Activated CD8-positive, alpha-beta T cell treated with anti-CD3 and anti-CD28 coated beads for 36 hours (primary cell): ENCODE results near the gene WFDC1. TPM values are rescaled to one million over a fixed set of nuclear protein-coding genes. Genes with fewer than 3 reads are reported as not detected.

ENCODE experiments used
- ATAC-seq: fragments of 200-7000 bp; cut with Tn5 transposase; one replicate; pipeline ENCODE4 v1.10.0; 2021; ENCODE audit warnings: mild to moderate bottlenecking, moderate library complexity
- CTCF ChIA-PET: fragments of 350-600 bp; sonication (Branson Sonifier 250); formaldehyde crosslinking; loops from one replicate; lab custom pipeline; 2021; ENCODE audit warnings: antibody characterized with exemption; lab: Charles Lee
- POLR2A ChIA-PET: fragments of 350-600 bp; sonication (Branson Sonifier 250); formaldehyde crosslinking; loops from one replicate; lab custom pipeline; 2021; ENCODE audit warnings: antibody characterized with exemption; lab: Charles Lee
- DNase-seq: peaks from one replicate; pipeline ENCODE4 v3.0.0-alpha.2; 2020
- H3K27ac Mint-ChIP-seq: one replicate; pipeline ENCODE4 v1.8.0; 2021; ENCODE audit warnings: mild to moderate bottlenecking, mixed read lengths
- H3K27me3 Mint-ChIP-seq: one replicate; pipeline ENCODE4 v1.8.0; 2021; ENCODE audit warnings: mixed read lengths
- H3K36me3 Mint-ChIP-seq: one replicate; pipeline ENCODE4 v1.8.0; 2021; ENCODE audit warnings: low read depth, mixed read lengths
- H3K4me1 Mint-ChIP-seq: one replicate; pipeline ENCODE4 v1.8.0; 2021; ENCODE audit warnings: low read depth, mixed read lengths
- H3K4me3 Mint-ChIP-seq: one replicate; pipeline ENCODE4 v1.8.0; 2021; ENCODE audit warnings: mild to moderate bottlenecking, moderate library complexity, mixed read lengths
- H3K9me3 Mint-ChIP-seq: one replicate; pipeline ENCODE4 v1.8.0; 2021; ENCODE audit warnings: mixed read lengths
- intact Hi-C: fragments of 100-400 bp; cut with micrococcal nuclease; formaldehyde crosslinking; loops from one replicate; pipeline ENCODE4 v1.10.0; 2022
- total RNA-seq, 2 experiments: library from RNA; stranded (reverse); gene quantifications; one replicate each; pipeline ENCODE4 v1.2.3, GENCODE V29; 2021
- TF ChIP-seq, protein P1 (sequence below): fragments of 200-600 bp; IDR thresholded peaks from one replicate; pipeline ENCODE4 v1.8.0; 2022; ENCODE audit warnings: antibody characterized with exemption, mild to moderate bottlenecking

The WFDC1 gene
- total RNA-seq, 2 experiments from 2014 or later = not detected

DNA sequence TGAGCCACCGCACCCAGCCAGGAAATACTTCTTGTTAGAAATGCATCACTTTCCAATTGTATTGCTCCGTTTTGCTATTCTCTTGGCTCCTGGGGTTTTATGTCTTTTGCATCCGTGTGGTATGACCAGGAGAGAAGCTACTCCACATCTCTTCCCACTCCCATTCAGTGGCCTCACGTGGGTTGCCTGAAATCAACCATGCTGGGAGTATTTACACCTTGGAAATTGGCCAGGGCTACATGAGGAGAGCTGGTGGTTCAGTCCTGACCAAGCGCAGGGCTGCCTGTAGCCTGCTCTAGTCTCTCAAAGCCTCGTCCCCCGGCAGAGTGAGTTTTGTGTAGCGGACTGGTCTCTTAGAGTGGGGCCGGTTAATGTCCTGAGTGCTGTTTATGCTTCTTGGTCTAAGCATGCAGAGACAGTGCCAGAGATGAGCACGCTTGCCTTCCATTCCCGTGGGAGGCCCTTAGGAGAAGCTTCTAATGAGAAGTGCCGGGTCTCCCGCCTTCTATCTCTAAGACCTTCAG is 3.8 kb downstream of the WFDC1 start:
- no peak for DNase-seq
- no peak overlapping the region for H3K4me3 Mint-ChIP-seq
- ATAC-seq = no peak
- no peaks in the 10 kb centered on the region for H3K9me3 Mint-ChIP-seq
- H3K27ac Mint-ChIP-seq = no peak overlapping the region
- TF ChIP-seq, protein P1, sequence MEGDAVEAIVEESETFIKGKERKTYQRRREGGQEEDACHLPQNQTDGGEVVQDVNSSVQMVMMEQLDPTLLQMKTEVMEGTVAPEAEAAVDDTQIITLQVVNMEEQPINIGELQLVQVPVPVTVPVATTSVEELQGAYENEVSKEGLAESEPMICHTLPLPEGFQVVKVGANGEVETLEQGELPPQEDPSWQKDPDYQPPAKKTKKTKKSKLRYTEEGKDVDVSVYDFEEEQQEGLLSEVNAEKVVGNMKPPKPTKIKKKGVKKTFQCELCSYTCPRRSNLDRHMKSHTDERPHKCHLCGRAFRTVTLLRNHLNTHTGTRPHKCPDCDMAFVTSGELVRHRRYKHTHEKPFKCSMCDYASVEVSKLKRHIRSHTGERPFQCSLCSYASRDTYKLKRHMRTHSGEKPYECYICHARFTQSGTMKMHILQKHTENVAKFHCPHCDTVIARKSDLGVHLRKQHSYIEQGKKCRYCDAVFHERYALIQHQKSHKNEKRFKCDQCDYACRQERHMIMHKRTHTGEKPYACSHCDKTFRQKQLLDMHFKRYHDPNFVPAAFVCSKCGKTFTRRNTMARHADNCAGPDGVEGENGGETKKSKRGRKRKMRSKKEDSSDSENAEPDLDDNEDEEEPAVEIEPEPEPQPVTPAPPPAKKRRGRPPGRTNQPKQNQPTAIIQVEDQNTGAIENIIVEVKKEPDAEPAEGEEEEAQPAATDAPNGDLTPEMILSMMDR = no peak
- POLR2A ChIA-PET = no interaction called here
- intact Hi-C loops = no loop called here
- no peaks in the 10 kb centered on the region for H3K36me3 Mint-ChIP-seq
- H3K27me3 Mint-ChIP-seq = peaks cover 32% of the 10 kb centered on the region
- CTCF ChIA-PET = no interaction called here
- peaks cover 8% of the 10 kb centered on the region for H3K4me1 Mint-ChIP-seq

DNA sequence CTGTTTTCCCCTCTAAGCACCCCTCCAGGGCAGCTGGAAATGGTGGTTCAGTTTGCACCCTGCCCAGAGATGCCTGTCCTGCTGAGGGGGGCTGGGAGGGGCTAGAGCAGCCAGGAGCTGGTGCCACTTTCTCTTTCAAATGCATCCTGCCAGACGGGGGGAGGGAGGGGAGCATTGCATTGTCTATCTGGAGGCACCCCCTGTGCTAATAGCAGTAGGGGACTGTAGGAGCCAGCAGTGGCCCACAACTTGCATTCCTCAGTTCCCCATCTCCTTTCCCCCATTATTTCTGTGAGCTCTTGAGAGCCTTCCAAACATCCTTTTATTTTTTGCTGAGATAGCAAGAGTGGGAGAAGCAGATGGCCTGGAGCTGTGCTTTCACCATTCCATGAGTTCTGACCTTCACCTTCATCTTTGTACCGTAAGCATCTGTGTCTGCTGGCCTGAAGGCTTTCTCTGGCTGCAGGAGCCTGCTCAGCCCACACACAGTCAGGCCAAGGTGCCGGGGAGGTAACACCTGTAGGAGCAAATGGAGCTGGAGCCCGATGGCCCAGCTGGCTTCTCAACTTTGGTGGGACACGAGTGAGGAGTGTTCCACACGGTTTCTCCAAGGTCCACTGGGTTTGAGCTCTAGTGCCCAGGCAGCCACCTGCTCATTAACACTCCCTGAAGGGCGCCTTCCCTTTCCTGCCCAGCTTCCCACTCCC is 5.2 kb downstream of the WFDC1 start:
- H3K4me1 Mint-ChIP-seq = peaks cover 1% of the 10 kb centered on the region
- H3K27me3 Mint-ChIP-seq = peaks cover 20% of the 10 kb centered on the region
- intact Hi-C loops = no loop called here
- ATAC-seq (no peak), DNase-seq (no peak)
- no peak overlapping the region for H3K27ac Mint-ChIP-seq
- POLR2A ChIA-PET = no interaction called here
- H3K4me3 Mint-ChIP-seq = no peak overlapping the region
- H3K36me3 Mint-ChIP-seq = no peaks in the 10 kb centered on the region
- TF ChIP-seq, protein P1 = no peak
- CTCF ChIA-PET = no interaction called here
- H3K9me3 Mint-ChIP-seq = no peaks in the 10 kb centered on the region

DNA sequence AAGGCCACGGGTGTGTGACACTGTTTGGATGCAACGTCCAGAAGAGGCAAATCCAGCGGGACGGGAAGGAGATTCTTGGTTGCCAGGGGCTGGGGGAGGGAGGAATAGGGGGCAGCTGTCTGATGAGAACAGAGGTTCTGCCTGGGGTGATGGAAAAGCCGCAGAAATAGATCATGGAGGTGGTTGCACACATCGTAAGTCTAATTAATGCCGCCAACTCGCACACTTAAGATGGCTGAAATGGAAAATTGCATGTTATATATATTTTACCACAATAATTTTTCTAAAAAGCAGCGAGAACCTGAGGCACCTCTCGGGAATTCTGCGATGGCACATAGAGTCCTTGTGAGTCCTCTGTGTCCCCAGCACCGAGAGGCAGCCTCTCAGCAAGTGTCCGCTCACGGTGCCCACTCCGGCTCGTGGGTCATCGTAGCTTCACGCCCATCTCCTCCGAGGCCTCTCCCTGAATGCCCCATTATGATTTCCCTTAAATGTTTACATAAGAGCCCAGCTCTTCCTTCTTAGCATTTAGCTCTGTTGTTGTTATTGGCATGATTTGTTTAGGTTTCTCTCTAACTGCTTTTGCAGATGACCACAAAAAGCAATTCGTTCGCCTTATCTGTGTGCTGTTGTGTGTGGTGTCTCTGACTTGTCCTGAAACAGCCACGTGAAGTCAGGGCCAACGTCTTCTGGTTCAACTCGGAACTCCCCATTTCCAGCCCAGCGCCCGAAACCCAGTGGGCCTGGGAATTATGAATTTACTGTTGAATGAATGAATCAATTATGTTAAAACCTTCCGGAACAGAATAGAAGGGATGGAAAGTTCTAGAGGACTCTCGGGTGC is 7.7 kb downstream of the WFDC1 start:
- H3K27me3 Mint-ChIP-seq = peaks cover under 1% of the 10 kb centered on the region
- H3K4me3 Mint-ChIP-seq = no peak overlapping the region
- POLR2A ChIA-PET = no interaction called here
- TF ChIP-seq, protein P1 = no peak
- H3K4me1 Mint-ChIP-seq = no peaks in the 10 kb centered on the region
- DNase-seq (no peak), ATAC-seq (no peak)
- no peak overlapping the region for H3K27ac Mint-ChIP-seq
- CTCF ChIA-PET = no interaction called here
- H3K36me3 Mint-ChIP-seq = no peaks in the 10 kb centered on the region
- H3K9me3 Mint-ChIP-seq = no peaks in the 10 kb centered on the region
- intact Hi-C loops = no loop called here

- H3K27ac Mint-ChIP-seq = no peak overlapping the region
- no peak overlapping the region for H3K4me3 Mint-ChIP-seq
- H3K27me3 Mint-ChIP-seq = peaks cover 3% of the 10 kb centered on the region
- ChIA-PET CTCF (no interaction called here), POLR2A (no interaction called here)
- H3K9me3 Mint-ChIP-seq = no peaks in the 10 kb centered on the region
- ATAC-seq (no peak), DNase-seq (no peak)
- H3K36me3 Mint-ChIP-seq = no peaks in the 10 kb centered on the region
- TF ChIP-seq, protein P1 = no peak
- no peaks in the 10 kb centered on the region for H3K4me1 Mint-ChIP-seq
- intact Hi-C loops = no loop called here
Measured at GRCh38 chr16:84303023-84303422, 8.3 kb downstream of the WFDC1 start.

GRCh38 chr16:84303516-84303915 is 8.8 kb downstream of the WFDC1 start:
- no peak for ATAC-seq
- ChIA-PET CTCF (no interaction called here), POLR2A (no interaction called here)
- Mint-ChIP-seq H3K4me3 (no peak overlapping the region), H3K27ac (no peak overlapping the region), H3K9me3 (no peaks in the 10 kb centered on the region), H3K36me3 (no peaks in the 10 kb centered on the region), H3K27me3 (peaks cover 3% of the 10 kb centered on the region), H3K4me1 (no peaks in the 10 kb centered on the region)
- intact Hi-C loops = no loop called here
- TF ChIP-seq, protein P1 = no peak
- DNase-seq = no peak
